Measurements from ENCODE around the gene NF1.
"Not testable (repeated sequence)": the region's sequence is repeated elsewhere in the genome, so short reads cannot be mapped to it uniquely, and the experiment has no call there.

Gene NF1

GRCh38 chr17:31272236-31272635 is 177.5 kb downstream of the NF1 start:
- no peak for DNase-seq
- in situ Hi-C loops (cut with MboI; ENCODE audit: low pct_unique_long_range_greater_than_20kb, low sequenced_read_pairs), result no loop called here

DNA sequence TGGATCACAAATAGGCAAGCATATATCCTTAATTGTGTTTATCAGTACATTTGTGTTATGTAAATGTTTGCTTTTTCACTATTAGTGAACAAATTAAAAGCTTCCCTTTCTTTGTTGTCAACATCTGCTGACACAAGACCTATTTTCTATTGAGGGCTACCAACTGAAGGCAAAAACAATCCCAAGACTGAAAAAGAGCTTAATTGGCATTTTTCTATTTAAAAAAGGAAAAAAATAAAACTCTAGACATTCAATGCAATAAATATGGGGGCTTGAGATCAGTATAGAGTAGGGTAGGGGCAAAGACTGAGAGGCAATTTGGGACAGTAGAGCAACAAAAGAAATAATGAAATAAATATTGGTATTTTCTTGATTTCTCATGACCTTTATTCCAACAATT is 178.0 kb downstream of the NF1 start:
- in situ Hi-C loops (cut with MboI; ENCODE audit: low pct_unique_long_range_greater_than_20kb, low sequenced_read_pairs), result no loop called here
- no peak for DNase-seq

DNA sequence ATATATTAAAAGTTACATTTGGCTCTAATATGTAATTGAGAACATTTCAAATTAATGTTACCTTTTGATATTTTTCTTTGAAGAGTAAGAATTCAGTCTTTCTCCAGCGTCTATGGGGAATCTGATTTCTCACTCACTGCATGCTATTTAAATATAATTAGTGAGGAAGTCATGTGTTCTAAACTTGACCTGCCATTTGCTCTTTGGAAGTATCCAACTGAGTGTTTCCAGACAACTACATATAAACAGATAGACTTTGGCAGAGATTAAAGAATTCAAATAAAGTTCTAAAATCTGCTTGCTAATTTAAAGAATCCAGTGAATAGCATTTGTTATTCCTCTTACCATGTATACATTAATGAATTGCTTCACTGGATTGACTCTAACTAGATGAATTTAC is 178.7 kb downstream of the NF1 start:
- DNase-seq, result no peak
- in situ Hi-C loops (cut with MboI; ENCODE audit: low pct_unique_long_range_greater_than_20kb, low sequenced_read_pairs), result no loop called here

- in situ Hi-C loops (cut with MboI; ENCODE audit: low pct_unique_long_range_greater_than_20kb, low sequenced_read_pairs), result no loop called here
- peak; percentile 64 for DNase-seq
These were observed 179.5 kb downstream of the NF1 start for GRCh38 chr17:31274252-31274651.

- in situ Hi-C loops (cut with MboI; ENCODE audit: low pct_unique_long_range_greater_than_20kb, low sequenced_read_pairs), result no loop called here
- DNase-seq, result no peak
These were observed 180.3 kb downstream of the NF1 start for GRCh38 chr17:31275116-31275515.

GRCh38 chr17:31279401-31279800 is 184.6 kb downstream of the NF1 start:
- in situ Hi-C loops (cut with MboI; ENCODE audit: low pct_unique_long_range_greater_than_20kb, low sequenced_read_pairs), result no loop called here
- no peak for DNase-seq

DNA sequence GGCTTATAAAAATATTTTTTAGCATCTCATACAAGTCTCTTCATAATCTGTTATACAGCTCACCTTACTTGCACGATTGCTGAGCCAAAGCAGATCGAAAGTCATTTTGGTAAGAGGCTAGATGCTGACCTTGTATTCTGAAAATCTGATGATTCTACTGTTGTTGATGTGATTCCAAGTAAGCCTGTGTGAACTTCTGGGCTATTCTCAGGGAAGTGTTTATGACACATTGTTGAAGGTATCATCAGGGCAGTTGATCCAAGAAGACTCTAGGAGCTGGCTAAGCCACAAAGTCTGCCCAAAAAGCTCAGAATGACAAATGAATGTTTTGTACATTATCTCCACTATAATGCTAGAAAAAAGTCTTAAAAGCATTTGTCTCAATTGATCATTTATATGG is 186.3 kb downstream of the NF1 start:
- in situ Hi-C loops (cut with MboI; ENCODE audit: low pct_unique_long_range_greater_than_20kb, low sequenced_read_pairs), result no loop called here
- no peak for DNase-seq

- no peak for DNase-seq
- in situ Hi-C loops (cut with MboI; ENCODE audit: low pct_unique_long_range_greater_than_20kb, low sequenced_read_pairs), result no loop called here
These were observed 189.1 kb downstream of the NF1 start for GRCh38 chr17:31283841-31284240.

DNA sequence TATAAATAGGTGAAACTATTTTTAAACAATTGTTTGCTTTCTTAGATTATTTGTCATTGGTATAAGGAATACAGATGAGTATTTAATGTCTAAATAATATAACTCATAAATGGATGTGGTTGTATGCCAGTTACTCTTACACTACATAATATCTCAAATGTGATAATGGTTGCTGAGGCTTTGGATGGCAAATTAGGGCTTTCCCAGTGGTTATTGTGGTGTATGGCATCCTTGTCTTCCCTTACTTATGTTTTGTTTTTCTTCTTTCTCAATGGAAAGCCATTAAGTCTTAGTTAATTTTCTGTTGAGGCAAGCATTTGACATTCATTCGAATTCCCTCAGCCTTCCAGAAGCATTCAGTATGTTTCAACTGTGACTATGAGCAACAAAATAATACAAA is 191.8 kb downstream of the NF1 start:
- in situ Hi-C loops (cut with MboI; ENCODE audit: low pct_unique_long_range_greater_than_20kb, low sequenced_read_pairs), result no loop called here
- no peak for DNase-seq

DNA sequence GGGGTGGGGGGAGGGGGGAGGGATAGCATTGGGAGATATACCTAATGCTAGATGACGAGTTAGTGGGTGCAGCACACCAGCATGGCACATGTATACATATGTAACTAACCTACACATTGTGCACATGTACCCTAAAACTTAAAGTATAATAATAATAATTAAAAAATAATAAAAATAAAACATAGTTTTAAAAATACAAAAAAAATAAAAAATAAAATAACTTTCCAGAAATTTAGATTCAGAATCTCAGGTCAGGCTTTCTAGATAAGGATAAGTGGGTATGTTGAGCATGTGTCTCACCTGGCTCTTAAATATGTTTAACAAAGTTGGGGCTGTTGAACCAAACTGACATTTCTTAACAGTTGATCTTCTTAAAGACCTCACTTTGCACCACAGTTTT is 193.2 kb downstream of the NF1 start:
- DNase-seq; in situ Hi-C loops (cut with MboI; ENCODE audit: low pct_unique_long_range_greater_than_20kb, low sequenced_read_pairs): not testable (repeated sequence)

- DNase-seq, result no peak
These were observed 195.0 kb downstream of the NF1 start for GRCh38 chr17:31289790-31290189.

GRCh38 chr17:31291820-31292219 is 197.0 kb downstream of the NF1 start:
- no peak for DNase-seq
- in situ Hi-C loops (cut with MboI; ENCODE audit: low pct_unique_long_range_greater_than_20kb, low sequenced_read_pairs), result no loop called here

More at GRCh38 chr17:31289790-31290189, 195.0 kb downstream of the NF1 start:
- in situ Hi-C loops (cut with MboI; ENCODE audit: low pct_unique_long_range_greater_than_20kb, low sequenced_read_pairs), result no loop called here

- no peak for DNase-seq
- in situ Hi-C loops (cut with MboI; ENCODE audit: low pct_unique_long_range_greater_than_20kb, low sequenced_read_pairs), result no loop called here
These were observed 198.8 kb downstream of the NF1 start for GRCh38 chr17:31293581-31293980.

DNA sequence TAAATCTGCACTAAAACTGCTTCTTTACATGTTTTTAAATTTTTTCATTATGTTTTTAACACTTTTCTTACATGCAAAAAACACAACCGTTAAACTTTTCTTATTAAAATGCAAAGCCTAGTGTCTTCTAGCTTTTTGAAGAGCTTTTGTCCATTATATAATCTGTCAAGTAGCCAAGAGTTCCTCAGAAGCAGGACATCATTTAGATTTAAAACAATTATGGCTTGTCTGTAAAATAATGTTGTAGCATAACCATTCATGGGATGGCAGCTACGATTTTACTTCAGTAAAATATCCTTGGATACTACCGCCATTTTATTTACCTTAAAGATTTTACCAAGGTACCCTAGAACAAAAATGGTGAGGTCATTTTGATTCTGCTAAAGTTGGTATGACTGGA is 199.5 kb downstream of the NF1 start:
- in situ Hi-C loops (cut with MboI; ENCODE audit: low pct_unique_long_range_greater_than_20kb, low sequenced_read_pairs), result no loop called here

DNA sequence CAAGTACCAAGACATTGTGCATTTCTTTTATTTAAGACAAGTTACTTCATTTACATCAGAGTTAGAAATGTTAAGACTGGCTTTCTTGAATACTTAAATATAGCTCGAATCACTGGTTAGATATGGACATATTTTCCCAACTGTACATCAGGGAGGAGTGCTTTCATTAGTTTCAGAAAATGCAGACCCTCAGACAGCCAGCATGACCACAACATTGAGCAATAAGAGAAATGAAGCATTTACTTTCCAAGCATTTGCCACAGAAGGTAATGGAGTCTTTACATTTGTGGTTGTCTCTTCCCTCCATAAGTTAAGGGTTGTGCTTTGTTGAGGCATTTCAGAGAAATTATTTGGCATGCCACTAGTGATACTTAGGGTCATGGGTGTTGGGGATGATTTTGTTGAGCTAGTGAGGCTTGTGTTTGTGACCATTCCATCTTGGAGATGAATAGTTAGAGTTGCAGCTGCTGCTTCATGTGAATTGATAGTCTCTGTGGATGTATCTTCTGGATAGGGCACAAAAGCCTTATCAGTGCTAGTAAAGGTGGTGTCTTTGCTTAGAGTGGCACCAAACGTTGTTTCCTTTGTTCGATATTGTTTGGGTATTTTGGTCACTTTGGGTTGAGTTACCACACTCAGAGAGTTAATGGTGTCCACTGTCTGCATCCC is 200.2 kb downstream of the NF1 start:
- in situ Hi-C loops (cut with MboI; ENCODE audit: low pct_unique_long_range_greater_than_20kb, low sequenced_read_pairs), result no loop called here
- peak; percentile 66 for DNase-seq

More for the DNA sequence above, 199.5 kb downstream of the NF1 start:
- DNase-seq, result no peak

DNA sequence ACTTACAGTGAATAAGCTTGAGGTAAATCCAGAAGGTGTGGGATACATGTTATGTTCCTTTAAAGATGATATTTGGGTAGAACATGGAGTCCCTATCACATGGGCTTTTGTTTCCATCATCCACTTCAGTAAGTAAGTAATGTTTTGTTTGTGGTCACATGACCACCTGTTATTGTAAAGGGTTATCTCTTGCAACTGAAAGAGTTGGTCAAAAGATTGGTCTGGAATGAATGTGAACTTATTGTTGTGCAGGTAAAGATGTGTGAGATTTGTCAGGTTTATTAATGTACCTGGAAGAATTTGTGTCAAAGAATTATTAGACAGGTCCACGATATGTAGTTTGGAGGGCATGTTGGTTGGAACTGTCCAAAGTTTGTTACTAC is 200.7 kb downstream of the NF1 start:
- in situ Hi-C loops (cut with MboI; ENCODE audit: low pct_unique_long_range_greater_than_20kb, low sequenced_read_pairs), result no loop called here

DNA sequence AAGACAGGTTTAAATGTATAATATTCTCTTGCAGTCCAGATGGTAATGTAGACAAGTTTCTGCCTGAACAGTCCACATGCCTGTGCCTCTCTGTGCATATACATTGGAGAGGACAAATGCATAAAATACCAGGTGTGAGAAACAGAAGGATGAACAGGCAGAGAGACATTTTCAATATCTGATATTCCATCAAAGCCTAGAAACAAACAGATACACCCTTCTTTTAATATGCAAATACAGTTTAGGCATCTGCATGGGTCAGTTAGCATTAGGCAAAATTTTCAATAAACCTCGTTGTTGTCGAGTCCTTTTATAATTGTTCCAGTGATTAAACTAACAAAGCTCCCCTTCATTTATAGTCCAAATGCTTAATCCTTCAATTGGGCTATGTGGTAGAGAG is 201.4 kb downstream of the NF1 start:
- DNase-seq, result no peak
- in situ Hi-C loops (cut with MboI; ENCODE audit: low pct_unique_long_range_greater_than_20kb, low sequenced_read_pairs), result no loop called here

More for the DNA sequence above, 200.7 kb downstream of the NF1 start:
- no peak for DNase-seq

- no peak for DNase-seq
- in situ Hi-C loops (cut with MboI; ENCODE audit: low pct_unique_long_range_greater_than_20kb, low sequenced_read_pairs), result no loop called here
These were observed 202.3 kb downstream of the NF1 start, which contains the start of gene OMG for GRCh38 chr17:31297090-31297489. TSS of gene OMG (minus strand) at chr17:31297239. CDS start at chr17:31296331, 908 bp downstream.

GRCh38 chr17:31299624-31300023 is 204.8 kb downstream of the NF1 start:
- DNase-seq, result no peak
- in situ Hi-C loops (cut with MboI; ENCODE audit: low pct_unique_long_range_greater_than_20kb, low sequenced_read_pairs), result loop anchor here (25.0 kb wide), 1 partner anchor 87 kb away; no protein-coding TSS in a partner anchor

- in situ Hi-C loops (cut with MboI; ENCODE audit: low pct_unique_long_range_greater_than_20kb, low sequenced_read_pairs), result loop anchor here (25.0 kb wide), 1 partner anchor 95 kb away; no protein-coding TSS in a partner anchor
- DNase-seq, result no peak
These were observed 212.9 kb downstream of the NF1 start for GRCh38 chr17:31307640-31308039.

All from KBM-7 (cell line).